ENCODE measurements around the gene PNPLA5. TPM values are rescaled to one million over a fixed set of nuclear protein-coding genes. Genes with fewer than 3 reads are reported as not detected.

PNPLA5 gene
- total RNA-seq, 1 experiment from 2014 or later, result 5.5 TPM

DNA sequence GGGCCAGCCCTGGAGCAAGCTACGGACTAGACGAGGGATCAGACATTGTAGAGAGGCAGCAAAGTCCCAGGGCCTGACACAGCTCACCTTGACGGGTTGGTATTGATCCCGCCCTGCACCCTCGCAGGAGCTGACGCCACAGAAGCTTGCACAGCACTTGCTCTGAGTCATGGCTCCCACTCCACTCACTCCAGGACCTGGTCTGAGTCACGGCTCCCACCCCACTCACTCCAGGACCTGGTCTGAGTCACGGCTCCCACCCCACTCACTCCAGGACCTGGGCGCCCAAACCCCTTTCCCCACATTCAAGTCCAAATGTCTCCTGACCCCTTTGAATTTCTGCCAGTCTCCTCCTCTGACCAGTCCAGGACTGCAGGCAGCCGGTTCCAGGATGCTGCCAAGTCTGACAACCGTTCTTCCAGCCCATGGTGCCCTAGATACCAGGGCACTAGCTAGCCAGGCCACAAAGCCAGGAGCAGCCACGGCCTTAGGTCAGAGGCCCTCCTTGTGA is 6.0 kb upstream of the PNPLA5 start:
- no peak overlapping the region for H3K14ac ChIP-seq (ENCODE audit: insufficient read depth, low read length)
- Mint-ChIP-seq H3K27ac (peak overlapping the region in 1 of 3 experiments; percentile 52; a peak in 1 of 7 replicates), H3K36me3 (ENCODE audit: insufficient read depth in 1 of 3, low read depth in 3 of 3) (no peaks in the 10 kb centered on the region), H3K27me3 (ENCODE audit: low read depth) (peaks cover 27% of the 10 kb centered on the region), H3K4me3 (no peak overlapping the region), H3K4me1 (peaks cover 2 to 7% of the 10 kb centered on the region in 2 experiments; a peak in 1 of 4 replicates), H3K9me3 (peaks cover 0 to 2% of the 10 kb centered on the region in 2 experiments; a peak in 1 of 5 replicates)
- H3K23ac ChIP-seq (ENCODE audit: insufficient read length, low read depth, low read length), result no peak overlapping the region
- H3K27me3 ChIP-seq (ENCODE audit: insufficient read depth, low read length), result no peaks in the 10 kb centered on the region; the same call in 1 of the 2 replicates
- no peak overlapping the region for H3K9ac ChIP-seq (ENCODE audit: extremely low read depth, insufficient read length, low read length)
- no peaks in the 10 kb centered on the region for H3K23me2 ChIP-seq (ENCODE audit: insufficient read length, low read depth, low read length, poor library complexity, severe bottlenecking)
- H3K79me2 ChIP-seq (ENCODE audit: insufficient read depth, low read length), result no peaks in the 10 kb centered on the region
- no peaks in the 10 kb centered on the region for H3K9me3 ChIP-seq (ENCODE audit: control insufficient read depth, low read depth, low read length)
- no peak overlapping the region for H3K4ac ChIP-seq (ENCODE audit: low read depth, low read length)
- no peak for DNase-seq
- no peak overlapping the region for H2BK12ac ChIP-seq (ENCODE audit: insufficient read length, low read depth, low read length)
- no peak overlapping the region for H2BK120ac ChIP-seq (ENCODE audit: low read depth, low read length, poor library complexity, severe bottlenecking)
- H4K91ac ChIP-seq (ENCODE audit: insufficient read length, low read depth, low read length), result no peak overlapping the region
- H2AFZ ChIP-seq (ENCODE audit: low read length), result no peak overlapping the region
- H3K79me1 ChIP-seq (ENCODE audit: insufficient read depth, low read depth, low read length, poor library complexity, severe bottlenecking), result no peaks in the 10 kb centered on the region
- no peak overlapping the region for H4K8ac ChIP-seq (replicated peaks; ENCODE audit: insufficient read length, low read depth, low read length)
- H4K20me1 ChIP-seq (ENCODE audit: control insufficient read depth, insufficient read depth, insufficient read length), result no peaks in the 10 kb centered on the region
- H2BK15ac ChIP-seq (ENCODE audit: low read depth, low read length), result no peak overlapping the region
- H4K5ac ChIP-seq (ENCODE audit: insufficient read length, low read depth, low read length), result no peak overlapping the region
- no peak overlapping the region for H3K4me2 ChIP-seq (ENCODE audit: insufficient read depth, insufficient read length, low read length)
- TF ChIP-seq, protein P1, sequence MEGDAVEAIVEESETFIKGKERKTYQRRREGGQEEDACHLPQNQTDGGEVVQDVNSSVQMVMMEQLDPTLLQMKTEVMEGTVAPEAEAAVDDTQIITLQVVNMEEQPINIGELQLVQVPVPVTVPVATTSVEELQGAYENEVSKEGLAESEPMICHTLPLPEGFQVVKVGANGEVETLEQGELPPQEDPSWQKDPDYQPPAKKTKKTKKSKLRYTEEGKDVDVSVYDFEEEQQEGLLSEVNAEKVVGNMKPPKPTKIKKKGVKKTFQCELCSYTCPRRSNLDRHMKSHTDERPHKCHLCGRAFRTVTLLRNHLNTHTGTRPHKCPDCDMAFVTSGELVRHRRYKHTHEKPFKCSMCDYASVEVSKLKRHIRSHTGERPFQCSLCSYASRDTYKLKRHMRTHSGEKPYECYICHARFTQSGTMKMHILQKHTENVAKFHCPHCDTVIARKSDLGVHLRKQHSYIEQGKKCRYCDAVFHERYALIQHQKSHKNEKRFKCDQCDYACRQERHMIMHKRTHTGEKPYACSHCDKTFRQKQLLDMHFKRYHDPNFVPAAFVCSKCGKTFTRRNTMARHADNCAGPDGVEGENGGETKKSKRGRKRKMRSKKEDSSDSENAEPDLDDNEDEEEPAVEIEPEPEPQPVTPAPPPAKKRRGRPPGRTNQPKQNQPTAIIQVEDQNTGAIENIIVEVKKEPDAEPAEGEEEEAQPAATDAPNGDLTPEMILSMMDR (conservative IDR thresholded peaks at IDR 0.05), result no peak
- WGBS (ENCODE audit: extremely low coverage, insufficient read length, low lambda C conversion rate), result no CpG with 5 or more reads among the region's 12 CpGs
- H2BK20ac ChIP-seq (ENCODE audit: low read depth, low read length, poor library complexity, severe bottlenecking), result no peak overlapping the region
- no peak overlapping the region for H3K18ac ChIP-seq (ENCODE audit: insufficient read length, low read depth, low read length)
- H2BK5ac ChIP-seq (ENCODE audit: insufficient read length, low read length), result no peak overlapping the region
- no peak overlapping the region for H2AK5ac ChIP-seq (ENCODE audit: insufficient read length, low read length)
- no peak overlapping the region for H3K56ac ChIP-seq (ENCODE audit: insufficient read length, low read depth, low read length)
- H3K4me1 ChIP-seq (ENCODE audit: insufficient read depth, low read length), result no peaks in the 10 kb centered on the region
- H3K27ac ChIP-seq (ENCODE audit: insufficient read length, low read depth, low read length), result no peak overlapping the region
- H3T11ph ChIP-seq (ENCODE audit: low read length), result no peak overlapping the region

Data from H9 (cell line).